GM10847 (cell line): ENCODE results near the gene THADA.

ENCODE experiments used
- POLR2A ChIP-seq: IDR thresholded peaks from 2 replicates; pipeline ENCODE4 v1.6.1; 2011; ENCODE audit not compliant: insufficient read length; ENCODE audit errors: extremely low read depth

Gene THADA

GRCh38 chr2:43218155-43218701 lies 377.6 kb downstream of the THADA start:
- TF ChIP-seq POLR2A = no peak

GRCh38 chr2:43217228-43218154 lies 378.3 kb downstream of the THADA start:
- TF ChIP-seq POLR2A = no peak

- no peak for TF ChIP-seq POLR2A
Observed at GRCh38 chr2:43216629-43217028, 379.2 kb downstream of the THADA start.

GRCh38 chr2:43215673-43216255 lies 380.1 kb downstream of the THADA start:
- TF ChIP-seq POLR2A = no peak

- no peak for TF ChIP-seq POLR2A
Observed at GRCh38 chr2:43214253-43214652, 381.6 kb downstream of the THADA start.

GRCh38 chr2:43212931-43213330 lies 382.9 kb downstream of the THADA start:
- no peak for TF ChIP-seq POLR2A

- TF ChIP-seq POLR2A = no peak
Observed at GRCh38 chr2:43212216-43212835, 383.5 kb downstream of the THADA start.

GRCh38 chr2:43210467-43211303 lies 385.2 kb downstream of the THADA start:
- TF ChIP-seq POLR2A = no peak

- no peak for TF ChIP-seq POLR2A
Observed at GRCh38 chr2:43210125-43210466, 385.7 kb downstream of the THADA start.

GRCh38 chr2:43209204-43209717 lies 386.6 kb downstream of the THADA start:
- no peak for TF ChIP-seq POLR2A

GRCh38 chr2:43207553-43208300 lies 388.1 kb downstream of the THADA start:
- no peak for TF ChIP-seq POLR2A

GRCh38 chr2:43206602-43207001 lies 389.2 kb downstream of the THADA start:
- no peak for TF ChIP-seq POLR2A

GRCh38 chr2:43203373-43203772 lies 392.5 kb downstream of the THADA start:
- TF ChIP-seq POLR2A = no peak

GRCh38 chr2:43202289-43202688 lies 393.5 kb downstream of the THADA start:
- no peak for TF ChIP-seq POLR2A

GRCh38 chr2:43201497-43201896 lies 394.3 kb downstream of the THADA start:
- TF ChIP-seq POLR2A = no peak

- TF ChIP-seq POLR2A = no peak
Observed at GRCh38 chr2:43201016-43201415, 394.8 kb downstream of the THADA start.
